Neural cell (in vitro differentiated cells): ENCODE measurements around the gene HDAC9. TPM values are rescaled to one million over a fixed set of nuclear protein-coding genes. Genes with fewer than 3 reads are reported as not detected.

Experiments
- H2AFZ ChIP-seq: fragments of 200-600, 300-800 bp; sonication (generic), shearing (Covaris generic); 2 replicates; pipeline ENCODE4 v1.6.0; 2014; ENCODE audit warnings: low read depth, mild to moderate bottlenecking, antibody characterized with exemption, low read length, moderate library complexity
- H3F3A ChIP-seq: fragments of 200-600 bp; shearing (Covaris generic); 2 replicates; pipeline ENCODE4 v1.6.1; 2016; ENCODE audit warnings: mild to moderate bottlenecking, moderate library complexity, mixed read lengths, antibody characterized with exemption, low read length; ENCODE audit not compliant: insufficient read depth, poor library complexity, severe bottlenecking
- H3K27ac ChIP-seq: fragments of 200-600, 300-800 bp; sonication (generic), shearing (Covaris generic); 2 replicates; pipeline ENCODE4 v1.5.1; 2014; ENCODE audit warnings: mild to moderate bottlenecking, low read length, moderate library complexity
- H3K27me3 ChIP-seq: fragments of 300-800, 200-600 bp; sonication (generic), shearing (Covaris generic); 2 replicates; pipeline ENCODE4 v1.6.0; 2014; ENCODE audit warnings: mild to moderate bottlenecking, low read depth, low read length, moderate library complexity; ENCODE audit not compliant: insufficient read depth
- H3K36me3 ChIP-seq: fragments of 300-800, 200-600 bp; sonication (generic), shearing (Covaris generic); 2 replicates; pipeline ENCODE4 v1.5.1; 2014; ENCODE audit warnings: mild to moderate bottlenecking, antibody characterized with exemption, low read length, moderate library complexity; ENCODE audit not compliant: insufficient read depth
- H3K4me2 ChIP-seq: fragments of 300-800, 200-600 bp; sonication (generic), shearing (Covaris generic); 2 replicates; pipeline ENCODE4 v1.6.0; 2014; ENCODE audit warnings: mild to moderate bottlenecking, low read length
- H3K4me3 ChIP-seq: fragments of 300-800, 200-600 bp; sonication (generic), shearing (Covaris generic); 2 replicates; pipeline ENCODE4 v1.5.1; 2014; ENCODE audit warnings: mild to moderate bottlenecking, low read length, moderate library complexity
- H3K79me2 ChIP-seq: fragments of 200-600 bp; shearing (Covaris generic); replicated peaks from 2 replicates; pipeline ENCODE4 v1.6.0; 2014; ENCODE audit warnings: mild to moderate bottlenecking, low read length, moderate library complexity; ENCODE audit not compliant: insufficient read depth
- H3K9ac ChIP-seq: fragments of 300-800, 200-600 bp; sonication (generic), shearing (Covaris generic); 2 replicates; pipeline ENCODE4 v1.6.1; 2016; ENCODE audit warnings: mild to moderate bottlenecking, low read length, mixed read lengths
- H3K9me2 ChIP-seq: fragments of 200-600 bp; shearing (Covaris generic); 2 replicates; pipeline ENCODE4 v1.6.1; 2016; ENCODE audit warnings: mild to moderate bottlenecking, low read length, mixed read lengths; ENCODE audit not compliant: insufficient read depth
- H3K9me3 ChIP-seq: fragments of 200-600, 300-800 bp; sonication (generic), shearing (Covaris generic); 2 replicates; pipeline ENCODE4 v1.6.1; 2016; ENCODE audit warnings: mild to moderate bottlenecking, mixed run types, low read length, moderate library complexity, mixed read lengths
- H4K20me1 ChIP-seq: fragments of 200-600 bp; shearing (Covaris generic); 2 replicates; pipeline ENCODE4 v1.6.1; 2016; ENCODE audit warnings: mild to moderate bottlenecking, mixed run types; ENCODE audit not compliant: insufficient read depth
- CTCF ChIP-seq: fragments of 450-650 bp; IDR thresholded peaks from 2 replicates; pipeline ENCODE4 v1.5.1; 2014; ENCODE audit warnings: antibody characterized with exemption, mild to moderate bottlenecking, moderate library complexity; ENCODE audit not compliant: poor library complexity, severe bottlenecking
- EP300 ChIP-seq: fragments of 450-650 bp; conservative IDR thresholded peaks from 2 replicates; pipeline ENCODE4 v1.6.1; 2014; ENCODE audit warnings: antibody characterized with exemption, mild to moderate bottlenecking, moderate library complexity; ENCODE audit not compliant: poor library complexity, severe bottlenecking
- EZH2 ChIP-seq: fragments of 200-600, 300-800 bp; shearing (Covaris generic), sonication (generic); IDR thresholded peaks from 2 replicates; pipeline ENCODE4 v1.6.1; 2014; ENCODE audit warnings: antibody characterized with exemption, low read length, borderline replicate concordance, mild to moderate bottlenecking; ENCODE audit not compliant: insufficient read depth, poor library complexity, severe bottlenecking
- MXI1 ChIP-seq: fragments of 450-650 bp; conservative IDR thresholded peaks from 2 replicates; pipeline ENCODE4 v1.6.1; 2014; ENCODE audit warnings: antibody characterized with exemption, mild to moderate bottlenecking; ENCODE audit not compliant: poor library complexity, severe bottlenecking
- POLR2AphosphoS5 ChIP-seq: IDR thresholded peaks from 2 replicates; pipeline ENCODE4 v1.6.1; 2012
- RAD21 ChIP-seq: fragments of 450-650 bp; conservative IDR thresholded peaks from 2 replicates; pipeline ENCODE4 v1.6.1; 2014; ENCODE audit warnings: antibody characterized with exemption, mild to moderate bottlenecking, moderate library complexity
- REST ChIP-seq: IDR thresholded peaks from 2 replicates; pipeline ENCODE4 v1.6.1; 2012; ENCODE audit warnings: borderline replicate concordance
- SMC3 ChIP-seq: fragments of 450-650 bp; conservative IDR thresholded peaks from 2 replicates; pipeline ENCODE4 v1.6.1; 2014; ENCODE audit warnings: antibody characterized with exemption, mild to moderate bottlenecking, moderate library complexity; ENCODE audit not compliant: poor library complexity
- TAF1 ChIP-seq: IDR thresholded peaks from 2 replicates; pipeline ENCODE4 v1.6.1; 2012; ENCODE audit warnings: low read depth
- polyA plus RNA-seq: library from polyadenylated mRNA; depleted of rRNA; stranded (reverse); fragments of >200 nt; gene quantifications from 2 replicates; pipeline ENCODE4 v1.2.3, GENCODE V29; 2014

HDAC9 gene
- polyA plus RNA-seq, 1 donor from 2014 or later, result 15.9 TPM

DNA sequence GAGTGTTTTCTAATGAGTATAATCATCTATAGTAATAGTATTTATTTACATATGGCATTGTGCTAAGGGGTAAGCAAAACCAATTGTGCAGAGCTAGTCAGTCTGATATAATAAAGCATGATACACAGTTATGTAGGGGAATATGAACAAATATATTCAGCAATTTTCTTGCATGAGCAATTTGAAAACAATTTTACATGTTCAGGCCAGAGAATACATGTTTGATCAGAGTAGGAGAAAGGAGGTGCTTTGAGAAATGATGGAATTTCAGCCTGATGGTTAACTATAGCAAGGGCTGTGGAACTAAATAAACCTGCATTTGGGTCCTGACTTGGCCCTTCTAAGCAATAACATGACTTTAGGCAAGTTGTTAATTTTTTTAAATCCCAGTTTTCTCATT lies 407.3 kb downstream of the HDAC9 start:
- no peaks in the 10 kb centered on the region for H3K9me2 ChIP-seq
- H2AFZ ChIP-seq, result no peak overlapping the region
- H3K9me3 ChIP-seq, result no peaks in the 10 kb centered on the region
- no peaks in the 10 kb centered on the region for H3K79me2 ChIP-seq
- no peaks in the 10 kb centered on the region for H4K20me1 ChIP-seq
- no peak overlapping the region for H3K4me3 ChIP-seq
- no peaks in the 10 kb centered on the region for H3K27me3 ChIP-seq
- no peaks in the 10 kb centered on the region for H3F3A ChIP-seq
- H3K36me3 ChIP-seq, result no peaks in the 10 kb centered on the region
- H3K4me2 ChIP-seq, result no peak overlapping the region
- TF ChIP-seq MXI1 (no peak), RAD21 (no peak), SMC3 (no peak), REST (no peak), TAF1 (no peak), POLR2AphosphoS5 (no peak), CTCF (no peak), EZH2 (no peak), EP300 (no peak)
- no peak overlapping the region for H3K27ac ChIP-seq
- no peak overlapping the region for H3K9ac ChIP-seq

- H3K27ac ChIP-seq, result no peak overlapping the region
- TF ChIP-seq EP300, result no peak
- TF ChIP-seq SMC3, result no peak
- no peak for TF ChIP-seq EZH2
- TF ChIP-seq RAD21, result no peak
- no peaks in the 10 kb centered on the region for H3K9me2 ChIP-seq
- H2AFZ ChIP-seq, result no peak overlapping the region
- H3K9me3 ChIP-seq, result no peaks in the 10 kb centered on the region
- H3K9ac ChIP-seq, result no peak overlapping the region
- H3K4me2 ChIP-seq, result no peak overlapping the region
- H3K79me2 ChIP-seq, result no peaks in the 10 kb centered on the region
- H3K27me3 ChIP-seq, result no peaks in the 10 kb centered on the region
- no peaks in the 10 kb centered on the region for H4K20me1 ChIP-seq
- H3K4me3 ChIP-seq, result no peak overlapping the region
- no peaks in the 10 kb centered on the region for H3K36me3 ChIP-seq
- H3F3A ChIP-seq, result no peaks in the 10 kb centered on the region
These were observed 408.1 kb downstream of the HDAC9 start for GRCh38 chr7:18903695-18904094.

DNA sequence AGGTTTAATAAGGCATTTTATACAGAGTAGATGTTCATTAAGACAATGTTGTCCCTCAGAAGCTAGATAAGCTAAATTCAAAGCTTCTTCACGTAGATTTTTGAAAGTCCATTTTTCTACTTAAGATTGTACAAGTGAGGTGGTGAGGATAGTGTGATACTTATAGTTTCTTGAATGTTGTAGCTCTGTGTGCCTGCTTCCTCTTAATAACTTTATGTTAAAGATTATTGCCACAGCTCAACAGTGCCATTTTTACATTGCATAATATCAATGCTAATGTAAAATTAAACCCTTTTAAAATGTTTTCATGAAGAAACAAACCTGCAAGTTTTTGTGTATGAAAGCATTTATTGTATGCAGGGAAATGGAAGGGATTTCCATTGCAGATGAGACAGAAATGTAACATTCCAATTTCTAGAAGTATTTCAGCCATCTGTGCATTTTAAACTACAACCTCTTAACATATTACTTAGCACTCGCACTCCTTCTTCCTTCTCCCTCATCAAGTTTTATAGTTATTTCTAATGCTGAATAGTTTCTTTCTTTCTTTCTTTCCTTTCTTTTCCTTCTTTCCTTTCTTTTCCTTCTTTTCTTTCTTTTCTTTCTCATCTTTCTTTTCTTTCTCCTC lies 409.9 kb downstream of the HDAC9 start:
- no peak overlapping the region for H3K27ac ChIP-seq
- no peak for TF ChIP-seq EZH2
- TF ChIP-seq CTCF, result no peak
- no peak for TF ChIP-seq SMC3
- TF ChIP-seq REST, result no peak
- no peak for TF ChIP-seq TAF1
- no peak for TF ChIP-seq POLR2AphosphoS5
- TF ChIP-seq MXI1, result no peak
- no peak for TF ChIP-seq EP300
- no peak for TF ChIP-seq RAD21
- H3K9me2 ChIP-seq, result no peaks in the 10 kb centered on the region
- H3K4me3 ChIP-seq, result no peak overlapping the region
- no peak overlapping the region for H3K4me2 ChIP-seq
- H3K27me3 ChIP-seq, result no peaks in the 10 kb centered on the region
- H3K36me3 ChIP-seq, result no peaks in the 10 kb centered on the region
- no peaks in the 10 kb centered on the region for H4K20me1 ChIP-seq
- no peaks in the 10 kb centered on the region for H3F3A ChIP-seq
- no peaks in the 10 kb centered on the region for H3K79me2 ChIP-seq
- H2AFZ ChIP-seq, result no peak overlapping the region
- no peaks in the 10 kb centered on the region for H3K9me3 ChIP-seq
- no peak overlapping the region for H3K9ac ChIP-seq
